GM23248 (cell line): ENCODE data around the gene TMEM229B. TPM values are rescaled to one million over a fixed set of nuclear protein-coding genes. Genes with fewer than 3 reads are reported as not detected.

ENCODE experiments used
- DNase-seq: peaks from one replicate; pipeline ENCODE4 v3.0.0-alpha.2; 2015
- H2AFZ ChIP-seq: fragments of 200-600 bp; sonication (generic); 2 replicates; pipeline ENCODE4 v1.6.1; 2016; ENCODE audit warnings: antibody characterized with exemption
- H3F3A ChIP-seq: fragments of 200-600 bp; sonication (generic); 2 replicates; pipeline ENCODE4 v1.6.1; 2016; ENCODE audit warnings: mild to moderate bottlenecking, antibody characterized with exemption, mixed run types; ENCODE audit not compliant: insufficient read depth
- H3K27ac ChIP-seq: fragments of 200-600 bp; sonication (generic); 2 replicates; pipeline ENCODE4 v1.5.1; 2016; ENCODE audit warnings: mild to moderate bottlenecking
- H3K27me3 ChIP-seq: fragments of 200-600 bp; sonication (generic); replicated peaks from 2 replicates; pipeline ENCODE4 v1.6.1; 2016; ENCODE audit warnings: mild to moderate bottlenecking; ENCODE audit not compliant: insufficient read depth
- H3K36me3 ChIP-seq: fragments of 200-600 bp; sonication (generic); 2 replicates; pipeline ENCODE4 v1.6.1; 2016; ENCODE audit warnings: low read depth, mild to moderate bottlenecking
- H3K4me1 ChIP-seq: fragments of 200-600 bp; sonication (generic); 2 replicates; pipeline ENCODE4 v1.6.1; 2016; ENCODE audit warnings: mild to moderate bottlenecking; ENCODE audit not compliant: insufficient read depth
- H3K4me2 ChIP-seq: fragments of 200-600 bp; sonication (generic); one replicate; pipeline ENCODE4 v1.6.1; 2016; ENCODE audit warnings: mild to moderate bottlenecking; ENCODE audit not compliant: unreplicated experiment
- H3K4me3 ChIP-seq: fragments of 200-600 bp; sonication (generic); 2 replicates; pipeline ENCODE4 v1.5.1; 2016; ENCODE audit warnings: mild to moderate bottlenecking
- H3K79me2 ChIP-seq: fragments of 200-600 bp; sonication (generic); 2 replicates; pipeline ENCODE4 v1.6.1; 2016; ENCODE audit warnings: mild to moderate bottlenecking; ENCODE audit not compliant: insufficient read depth
- H3K9ac ChIP-seq: fragments of 200-600 bp; sonication (generic); 2 replicates; pipeline ENCODE4 v1.6.1; 2016; ENCODE audit warnings: mild to moderate bottlenecking
- H3K9me2 ChIP-seq: fragments of 200-600 bp; sonication (generic); 2 replicates; pipeline ENCODE4 v1.6.1; 2016; ENCODE audit warnings: mixed run types, mild to moderate bottlenecking, moderate library complexity; ENCODE audit not compliant: insufficient read depth
- H3K9me3 ChIP-seq: fragments of 200-600 bp; sonication (generic); one replicate; pipeline ENCODE4 v1.6.1; 2017; ENCODE audit warnings: low read depth
- H4K20me1 ChIP-seq: fragments of 200-600 bp; sonication (generic); 2 replicates; pipeline ENCODE4 v1.6.0; 2016; ENCODE audit not compliant: insufficient read depth
- EZH2 ChIP-seq: fragments of 200-600 bp; sonication (generic); IDR thresholded peaks from 2 replicates; pipeline ENCODE4 v1.6.1; 2018; ENCODE audit warnings: antibody characterized with exemption, mild to moderate bottlenecking; ENCODE audit not compliant: insufficient read depth, poor library complexity, severe bottlenecking
- EZH2phosphoT487 ChIP-seq: fragments of 200-600 bp; sonication (generic); IDR thresholded peaks from 2 replicates; pipeline ENCODE4 v1.6.1; 2018; ENCODE audit warnings: antibody characterized with exemption, moderate library complexity, mild to moderate bottlenecking, low read depth; ENCODE audit not compliant: insufficient read depth
- WGBS, 2 experiments: methylation state at CpG; one replicate each; pipeline ENCODE4 v1.1.6; 2015 to 2017; ENCODE audit warnings: low lambda C conversion rate in 2 of 2, low coverage in 1 of 2; ENCODE audit errors: missing lambda C conversion rate in 2 of 2; 5-methylcytosine and 5-hydroxymethylcytosine counted together
- in situ Hi-C: fragments of 300-500 bp; cut with MboI; formaldehyde crosslinking; loops from 2 replicates; pipeline ENCODE4 v1.15.0; 2020
- polyA plus RNA-seq: library from polyadenylated mRNA; unstranded; fragments of >200 nt; fragmentation: Nextera tagmentation; extraction: Ambion mirVana; gene quantifications from 2 replicates; pipeline ENCODE4 v1.2.1, GENCODE V29; 2016
- total RNA-seq: library from RNA; depleted of rRNA; stranded (reverse); fragments of >200 nt; shearing (Covaris generic); gene quantifications from 2 replicates; pipeline ENCODE4 v1.2.3, GENCODE V29; 2014

The TMEM229B gene
- total and polyA plus RNA-seq, 2 experiments from 2014 or later: 0.43 to 0.65 TPM

DNA sequence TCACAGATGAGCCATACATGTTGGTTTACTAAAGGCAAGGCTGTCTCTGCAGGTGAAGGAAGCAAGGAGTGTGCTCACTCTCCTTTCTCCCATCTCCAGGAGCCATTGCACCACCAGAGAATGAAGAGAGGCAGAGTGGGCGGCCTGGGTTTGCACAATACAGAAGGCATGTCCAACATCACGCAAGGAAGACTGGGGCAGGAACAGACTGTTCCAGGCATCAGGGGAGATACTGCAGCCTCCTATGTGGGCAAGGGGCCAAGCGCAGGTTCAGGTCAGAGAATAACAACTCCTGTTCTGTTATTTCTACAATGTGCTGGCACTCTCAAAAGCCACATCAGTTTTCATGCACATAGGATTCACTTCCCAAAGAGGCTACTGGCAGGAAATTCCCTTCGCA is 1.7 kb upstream of the TMEM229B start:
- Histone ChIP-seq H3K79me2 (no peaks in the 10 kb centered on the region), H3K4me3 (no peak overlapping the region), H3K36me3 (no peaks in the 10 kb centered on the region), H3K4me1 (no peaks in the 10 kb centered on the region), H3K9me2 (no peaks in the 10 kb centered on the region), H3K4me2 (no peak overlapping the region), H3K27ac (no peak overlapping the region), H2AFZ (no peak overlapping the region), H4K20me1 (no peaks in the 10 kb centered on the region), H3K9me3 (no peaks in the 10 kb centered on the region), H3K27me3 (no peaks in the 10 kb centered on the region), H3K9ac (no peak overlapping the region), H3F3A (no peaks in the 10 kb centered on the region)
- in situ Hi-C loops: no loop called here
- TF ChIP-seq EZH2phosphoT487 (no peak), EZH2 (no peak)
- WGBS, 2 experiments: 80% methylated on average over 4 of the region's 4 CpGs
- no peak for DNase-seq

DNA sequence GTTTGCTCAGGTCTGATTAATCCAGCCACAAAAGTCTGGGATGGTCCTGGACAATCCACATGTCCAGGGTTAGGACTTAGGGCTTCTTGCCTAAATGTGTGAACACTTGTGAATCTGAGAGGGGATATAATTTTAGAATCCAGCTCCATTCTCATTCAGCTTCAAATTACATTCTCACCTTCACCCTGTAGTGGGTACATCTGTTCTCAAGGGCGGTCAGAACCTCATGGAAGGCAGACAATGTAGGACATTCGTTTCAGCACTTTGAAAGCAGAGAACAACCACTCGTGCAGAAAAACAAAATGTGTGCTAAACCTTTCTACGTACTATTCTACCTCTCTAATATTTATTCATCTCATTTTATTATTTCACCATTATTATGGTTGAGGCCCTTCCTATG is 1.2 kb downstream of the TMEM229B start:
- H3K4me3 ChIP-seq: no peak overlapping the region
- H3K9ac ChIP-seq: no peak overlapping the region
- TF ChIP-seq EZH2phosphoT487: no peak
- TF ChIP-seq EZH2: no peak
- no peaks in the 10 kb centered on the region for H3K9me3 ChIP-seq
- H3K36me3 ChIP-seq: no peaks in the 10 kb centered on the region
- H4K20me1 ChIP-seq: no peaks in the 10 kb centered on the region
- H3K27me3 ChIP-seq: no peaks in the 10 kb centered on the region
- H3K4me2 ChIP-seq: no peak overlapping the region
- no peaks in the 10 kb centered on the region for H3F3A ChIP-seq
- H3K27ac ChIP-seq: no peak overlapping the region
- H3K4me1 ChIP-seq: no peaks in the 10 kb centered on the region
- no peak overlapping the region for H2AFZ ChIP-seq
- in situ Hi-C loops: no loop called here
- no peaks in the 10 kb centered on the region for H3K79me2 ChIP-seq
- H3K9me2 ChIP-seq: no peaks in the 10 kb centered on the region
- no peak for DNase-seq
- WGBS, 2 experiments: 68 to 86% methylated on average over 4 of the region's 4 CpGs

DNA sequence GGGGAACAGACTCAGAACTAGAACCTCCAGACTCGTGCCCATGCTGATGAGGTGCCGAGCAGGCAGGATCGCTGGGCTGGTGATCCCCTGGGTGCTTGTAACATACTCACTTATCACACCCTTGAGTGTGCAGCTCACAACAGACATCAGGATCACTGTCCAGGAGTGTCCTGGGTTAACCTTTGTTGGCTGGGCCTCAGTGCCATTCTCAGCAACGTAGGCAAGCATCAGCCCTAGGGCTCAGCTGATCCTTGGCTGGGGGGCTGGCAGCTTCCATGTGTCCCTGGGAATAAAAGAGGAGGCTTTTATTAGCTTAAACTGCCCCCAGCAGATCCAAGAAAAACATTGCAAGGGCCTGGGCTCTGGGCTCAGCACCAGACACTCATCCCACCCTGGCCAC is 1.6 kb downstream of the TMEM229B start:
- Histone ChIP-seq H3K36me3 (no peaks in the 10 kb centered on the region), H3K9ac (no peak overlapping the region), H3K4me1 (no peaks in the 10 kb centered on the region), H3K9me2 (no peaks in the 10 kb centered on the region), H2AFZ (no peak overlapping the region), H3K9me3 (no peaks in the 10 kb centered on the region), H3K4me2 (no peak overlapping the region), H4K20me1 (no peaks in the 10 kb centered on the region), H3K4me3 (no peak overlapping the region), H3K27me3 (no peaks in the 10 kb centered on the region), H3F3A (no peaks in the 10 kb centered on the region), H3K27ac (no peak overlapping the region), H3K79me2 (no peaks in the 10 kb centered on the region)
- TF ChIP-seq EZH2: no peak
- WGBS, 2 experiments: 67 to 75% methylated on average over 4 of the region's 4 CpGs
- DNase-seq: no peak
- in situ Hi-C loops: no loop called here

DNA sequence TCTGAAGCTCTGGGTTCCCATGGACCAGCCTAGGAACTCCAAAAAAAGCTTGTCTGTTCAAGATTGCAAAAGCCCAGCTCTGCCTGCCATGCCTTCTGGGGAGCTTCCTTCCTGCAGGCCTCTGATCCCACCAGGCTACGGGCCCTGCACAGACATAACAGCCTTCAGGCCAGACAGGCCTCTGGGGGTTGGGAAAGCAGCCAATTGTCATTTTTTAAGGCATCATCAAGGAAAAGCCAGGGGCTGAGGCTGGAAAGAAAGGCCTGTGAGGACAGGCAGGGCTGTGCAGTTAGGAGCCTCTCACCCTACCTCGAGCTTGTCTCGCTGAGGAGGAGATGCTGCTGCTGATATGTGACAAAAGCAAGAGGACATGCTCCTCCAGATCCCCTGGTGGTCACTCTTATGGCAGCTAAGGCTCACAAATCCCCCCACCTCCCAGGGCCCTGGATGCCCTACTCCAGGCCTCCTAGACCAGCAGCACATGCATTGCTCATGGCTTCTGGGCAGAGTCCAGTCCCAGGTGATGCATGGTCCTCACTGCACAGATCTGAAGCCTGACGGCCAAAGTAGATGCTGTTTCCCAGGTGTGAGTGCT is 2.9 kb downstream of the TMEM229B start:
- Histone ChIP-seq H4K20me1 (no peaks in the 10 kb centered on the region), H3K4me2 (no peak overlapping the region), H3K9ac (no peak overlapping the region), H3K9me3 (no peaks in the 10 kb centered on the region), H3K79me2 (no peaks in the 10 kb centered on the region), H3K4me1 (no peaks in the 10 kb centered on the region), H3K27ac (no peak overlapping the region), H2AFZ (no peak overlapping the region), H3K4me3 (no peak overlapping the region), H3K27me3 (no peaks in the 10 kb centered on the region), H3F3A (no peaks in the 10 kb centered on the region), H3K36me3 (no peaks in the 10 kb centered on the region), H3K9me2 (no peaks in the 10 kb centered on the region)
- in situ Hi-C loops: no loop called here
- WGBS, 2 experiments: 89 to 90% methylated on average over 4 of the region's 4 CpGs
- no peak for TF ChIP-seq EZH2phosphoT487
- no peak for DNase-seq

DNA sequence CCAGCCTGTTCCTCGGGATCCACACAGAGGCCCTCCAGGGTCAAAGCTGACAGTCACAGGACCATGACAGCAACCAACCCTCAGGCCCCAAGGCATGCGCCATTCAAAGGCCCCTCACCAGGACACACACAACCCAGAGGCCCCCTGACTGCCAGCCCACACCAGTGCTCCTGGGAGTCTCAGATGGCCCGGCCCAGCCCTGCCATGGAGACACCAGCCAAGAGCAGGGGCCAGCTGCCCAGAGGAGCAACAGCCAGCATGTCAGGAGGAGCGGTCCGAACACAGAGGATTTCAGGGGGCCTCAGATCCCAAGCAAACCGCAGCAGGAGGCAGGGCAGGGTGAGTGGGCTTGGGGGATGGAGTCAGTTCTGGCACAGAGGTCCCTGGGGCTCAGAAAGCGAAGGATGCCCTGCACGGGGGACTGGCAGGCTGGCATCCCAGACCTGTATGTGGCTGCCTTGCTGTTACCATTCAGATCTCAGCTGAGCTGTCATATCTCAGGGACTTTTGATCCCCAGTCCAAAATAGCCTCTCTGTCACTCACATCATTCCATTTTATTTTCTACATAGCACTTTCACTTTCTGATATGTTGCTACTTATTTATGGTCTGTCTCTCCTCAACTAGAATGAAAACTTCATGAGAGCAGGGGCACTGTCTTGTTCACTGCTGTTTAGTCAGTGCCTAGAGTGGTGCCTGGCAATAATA is 4.8 kb downstream of the TMEM229B start:
- H3K9me3 ChIP-seq: no peaks in the 10 kb centered on the region
- H3K9me2 ChIP-seq: no peaks in the 10 kb centered on the region
- no peak overlapping the region for H3K27ac ChIP-seq
- H3K9ac ChIP-seq: no peak overlapping the region
- H3K4me3 ChIP-seq: no peak overlapping the region
- no peaks in the 10 kb centered on the region for H3K79me2 ChIP-seq
- H3K27me3 ChIP-seq: no peaks in the 10 kb centered on the region
- no peak overlapping the region for H2AFZ ChIP-seq
- 84 to 86% methylated on average over 8 of the region's 8 CpGs for WGBS, 2 experiments
- H3K4me2 ChIP-seq: no peak overlapping the region
- H3K4me1 ChIP-seq: no peaks in the 10 kb centered on the region
- no peaks in the 10 kb centered on the region for H4K20me1 ChIP-seq
- DNase-seq: no peak
- TF ChIP-seq EZH2phosphoT487 (no peak), EZH2 (no peak)
- H3K36me3 ChIP-seq: no peaks in the 10 kb centered on the region
- in situ Hi-C loops: no loop called here
- H3F3A ChIP-seq: no peaks in the 10 kb centered on the region
